Spleen (tissue), 11 donors: ENCODE results near the gene RAG2. TPM values are rescaled to one million over a fixed set of nuclear protein-coding genes. Genes with fewer than 3 reads are reported as not detected.

Experiments used
- DNase-seq: peaks from one replicate; pipeline ENCODE4 v3.0.0-alpha.2; 2020
- H3K27ac ChIP-seq, 8 donors: fragments of 200-600 bp; sonication (generic) in 7 of 8; 1 replicate in 4 of 8; 2 replicates in 4 of 8; pipeline versions ENCODE4 v1.5.0 to v1.8.0; 2016 to 2021; ENCODE audit warnings: inconsistent platforms in 4 of 8, mild to moderate bottlenecking in 4 of 8, moderate library complexity in 1 of 8
- H3K27me3 ChIP-seq, 7 donors: fragments of 200-600 bp; sonication (generic) in 6 of 7; replicated peaks in 1 of 7; 1 replicate in 4 of 7; 2 replicates in 3 of 7; pipeline versions ENCODE4 v1.5.0 to v1.8.0; 2016 to 2021; ENCODE audit warnings: inconsistent platforms in 3 of 7, mild to moderate bottlenecking in 1 of 7
- H3K36me3 ChIP-seq, 6 donors: fragments of 200-600 bp; sonication (generic) in 5 of 6; 1 replicate in 4 of 6; 2 replicates in 2 of 6; pipeline versions ENCODE4 v1.5.0 to v1.8.0; 2016 to 2021; ENCODE audit warnings: inconsistent platforms in 2 of 6
- H3K4me1 ChIP-seq, 6 donors: fragments of 200-600 bp; sonication (generic) in 5 of 6; 1 replicate in 3 of 6; 2 replicates in 3 of 6; pipeline versions ENCODE4 v1.5.0 to v1.8.0; 2016 to 2021; ENCODE audit warnings: inconsistent platforms in 3 of 6
- H3K4me3 ChIP-seq, 8 donors: fragments of 200-600 bp; sonication (generic) in 7 of 8; 1 replicate in 4 of 8; 2 replicates in 4 of 8; pipeline versions ENCODE4 v1.5.0 to v1.8.0; 2016 to 2021; ENCODE audit warnings: inconsistent platforms in 4 of 8, mild to moderate bottlenecking in 4 of 8, moderate library complexity in 2 of 8
- H3K9me3 ChIP-seq, 8 donors: fragments of 200-600 bp; sonication (generic) in 7 of 8; 1 replicate in 4 of 8; 2 replicates in 4 of 8; pipeline versions ENCODE4 v1.5.0 to v1.8.0; 2016 to 2021; ENCODE audit warnings: inconsistent platforms in 4 of 8
- CTCF ChIP-seq, 11 experiments: fragments of 200-600 bp in 7 of 11; fragments of 450-650 bp in 4 of 11; sonication (generic) in 4 of 11; IDR thresholded peaks in 8 of 11; conservative IDR thresholded peaks in 3 of 11; 1 replicate in 7 of 11; 2 replicates in 4 of 11; pipeline versions ENCODE4 v1.4.0 to v1.8.0; 2016 to 2021; ENCODE audit warnings: antibody characterized with exemption in 11 of 11, inconsistent platforms in 4 of 11, mild to moderate bottlenecking in 1 of 11
- POLR2A ChIP-seq, 3 donors: fragments of 450-650 bp; IDR thresholded peaks; one replicate each; pipeline ENCODE4 v1.5.1; 2017; ENCODE audit warnings: antibody characterized with exemption in 3 of 3, mild to moderate bottlenecking in 1 of 3
- POLR2AphosphoS5 ChIP-seq, 3 donors: sonication (generic); formaldehyde crosslinking; IDR thresholded peaks; one replicate each; pipeline ENCODE4 v1.5.1; 2017; ENCODE audit warnings: antibody characterized with exemption in 3 of 3
- WGBS, 5 donors: extraction: QIAGEN DNeasy Blood & Tissue Kit in 3 of 5; methylation state at CpG; one replicate each; pipeline versions ENCODE4 v1.1.5 to v1.1.7; 2013 to 2018; 5-methylcytosine and 5-hydroxymethylcytosine counted together
- intact Hi-C: fragments of 100-400 bp; cut with DNase I; formaldehyde crosslinking; loops from one replicate; pipeline ENCODE4 v1.15.0; 2023; ENCODE audit warnings: low total_unique reads
- polyA plus RNA-seq, 3 donors: library from polyadenylated mRNA; stranded (reverse); fragments of 200-250 nt; gene quantifications; one replicate each; pipeline ENCODE4 v1.2.1, GENCODE V29; 2013
- total RNA-seq, 7 donors: library from RNA; depleted of rRNA in 3 of 7; stranded (reverse); fragments of >200 nt in 3 of 7; fragmentation: NEBNext Ultra II Directional in 4 of 7; extraction: Animal tissue kit (Norgen Biotek cat#: 25700) in 4 of 7; gene quantifications; one replicate each; pipeline versions ENCODE4 v1.1.0 to v1.2.1, GENCODE V29; 2016 to 2021
- donor health status: healthy with polysubstance abuse.
- donor health status: DM: no; HTN: no; CAD: no; lungs with moderate emphysema.
- donor health status: DM: no; HTN: no; CAD: no.
- donor health status: Bipolar disorder and iron deficiency.
- donor health status: healthy.
- donor health status: DM: no; HTN: no; CAD: no.
- donor health status: DM: yes; HTN: yes; CAD: no.

The RAG2 gene
- total and polyA plus RNA-seq, 10 donors: not detected

GRCh38 chr11:36581536-36581935 lies 16.5 kb downstream of the RAG2 start:
- no peak for TF ChIP-seq POLR2A (IDR thresholded peaks at IDR 0.05)
- TF ChIP-seq CTCF (IDR thresholded peaks at IDR 0.05 in 8 of 11, conservative IDR thresholded peaks at IDR 0.05 in 3 of 11): no peak
- no peak for TF ChIP-seq POLR2AphosphoS5 (IDR thresholded peaks at IDR 0.05)
- H3K27me3 ChIP-seq: no peaks in the 10 kb centered on the region
- DNase-seq: no peak
- no peak overlapping the region for H3K27ac ChIP-seq
- 56 to 95% (median 86%) methylated on average over 2 of the region's 2 CpGs for WGBS, 5 donors
- peaks cover 0 to 17% (median 7%) of the 10 kb centered on the region in 8 donors for H3K9me3 ChIP-seq
- intact Hi-C loops: no loop called here
- no peak overlapping the region for H3K4me3 ChIP-seq
- no peaks in the 10 kb centered on the region for H3K4me1 ChIP-seq
- no peaks in the 10 kb centered on the region for H3K36me3 ChIP-seq

- WGBS, 5 donors: 71 to 93% (median 82%) methylated on average over 1 of the region's 1 CpG
- Histone ChIP-seq H3K9me3 (peaks cover 0 to 17% (median 7%) of the 10 kb centered on the region in 8 donors), H3K4me3 (no peak overlapping the region), H3K27me3 (peaks cover 0 to 9% (median 0%) of the 10 kb centered on the region in 7 donors), H3K36me3 (peaks cover 0 to 21% (median 2%) of the 10 kb centered on the region in 6 donors), H3K4me1 (no peaks in the 10 kb centered on the region), H3K27ac (no peak overlapping the region)
- DNase-seq: no peak
- intact Hi-C loops: no loop called here
- TF ChIP-seq POLR2A (IDR thresholded peaks at IDR 0.05): no peak
- no peak for TF ChIP-seq CTCF (IDR thresholded peaks at IDR 0.05 in 8 of 11, conservative IDR thresholded peaks at IDR 0.05 in 3 of 11)
- no peak for TF ChIP-seq POLR2AphosphoS5 (IDR thresholded peaks at IDR 0.05)
Observed at GRCh38 chr11:36578458-36578857, 19.6 kb downstream of the RAG2 start.

GRCh38 chr11:36577859-36578258 lies 20.2 kb downstream of the RAG2 start:
- Histone ChIP-seq H3K27ac (no peak overlapping the region), H3K9me3 (peaks cover 0 to 17% (median 7%) of the 10 kb centered on the region in 8 donors), H3K4me1 (no peaks in the 10 kb centered on the region), H3K27me3 (peaks cover 0 to 9% (median 0%) of the 10 kb centered on the region in 7 donors), H3K4me3 (no peak overlapping the region), H3K36me3 (peaks cover 0 to 23% (median 2%) of the 10 kb centered on the region in 6 donors)
- intact Hi-C loops: no loop called here
- 91 to 97% (median 92%) methylated on average over 2 of the region's 2 CpGs for WGBS, 5 donors
- TF ChIP-seq CTCF (IDR thresholded peaks at IDR 0.05 in 8 of 11, conservative IDR thresholded peaks at IDR 0.05 in 3 of 11) (no peak), POLR2AphosphoS5 (IDR thresholded peaks at IDR 0.05) (no peak), POLR2A (IDR thresholded peaks at IDR 0.05) (no peak)
- no peak for DNase-seq

- H3K9me3 ChIP-seq: peaks cover 0 to 15% (median 7%) of the 10 kb centered on the region in 8 donors
Observed at GRCh38 chr11:36577373-36577772, 20.7 kb downstream of the RAG2 start.

More at GRCh38 chr11:36577373-36577772, 20.7 kb downstream of the RAG2 start:
- 81 to 93% (median 89%) methylated on average over 2 of the region's 2 CpGs for WGBS, 5 donors
- H3K27ac ChIP-seq: no peak overlapping the region
- H3K4me3 ChIP-seq: no peak overlapping the region
- intact Hi-C loops: no loop called here
- TF ChIP-seq CTCF (IDR thresholded peaks at IDR 0.05 in 8 of 11, conservative IDR thresholded peaks at IDR 0.05 in 3 of 11) (no peak), POLR2A (IDR thresholded peaks at IDR 0.05) (no peak), POLR2AphosphoS5 (IDR thresholded peaks at IDR 0.05) (no peak)
- H3K4me1 ChIP-seq: no peaks in the 10 kb centered on the region
- H3K27me3 ChIP-seq: peaks cover 0 to 9% (median 0%) of the 10 kb centered on the region in 7 donors
- peaks cover 0 to 23% (median 2%) of the 10 kb centered on the region in 6 donors for H3K36me3 ChIP-seq
- DNase-seq: no peak
